Activated CD8-positive, alpha-beta T cell treated with anti-CD3 and anti-CD28 coated beads for 36 hours (primary cell): ENCODE measurements around the gene MAD2L2. TPM values are rescaled to one million over a fixed set of nuclear protein-coding genes. Genes with fewer than 3 reads are reported as not detected.

Source experiments
- ATAC-seq: fragments of 200-7000 bp; cut with Tn5 transposase; one replicate; pipeline ENCODE4 v1.10.0; 2021; ENCODE audit warnings: mild to moderate bottlenecking, moderate library complexity
- CTCF ChIA-PET: fragments of 350-600 bp; sonication (Branson Sonifier 250); formaldehyde crosslinking; loops from one replicate; lab custom pipeline; 2021; ENCODE audit warnings: antibody characterized with exemption; lab: Charles Lee
- POLR2A ChIA-PET: fragments of 350-600 bp; sonication (Branson Sonifier 250); formaldehyde crosslinking; loops from one replicate; lab custom pipeline; 2021; ENCODE audit warnings: antibody characterized with exemption; lab: Charles Lee
- DNase-seq: peaks from one replicate; pipeline ENCODE4 v3.0.0-alpha.2; 2020
- H3K27ac Mint-ChIP-seq: one replicate; pipeline ENCODE4 v1.8.0; 2021; ENCODE audit warnings: mild to moderate bottlenecking, mixed read lengths
- H3K27me3 Mint-ChIP-seq: one replicate; pipeline ENCODE4 v1.8.0; 2021; ENCODE audit warnings: mixed read lengths
- H3K36me3 Mint-ChIP-seq: one replicate; pipeline ENCODE4 v1.8.0; 2021; ENCODE audit warnings: low read depth, mixed read lengths
- H3K4me1 Mint-ChIP-seq: one replicate; pipeline ENCODE4 v1.8.0; 2021; ENCODE audit warnings: low read depth, mixed read lengths
- H3K4me3 Mint-ChIP-seq: one replicate; pipeline ENCODE4 v1.8.0; 2021; ENCODE audit warnings: mild to moderate bottlenecking, moderate library complexity, mixed read lengths
- H3K9me3 Mint-ChIP-seq: one replicate; pipeline ENCODE4 v1.8.0; 2021; ENCODE audit warnings: mixed read lengths
- CTCF ChIP-seq: fragments of 200-600 bp; IDR thresholded peaks from one replicate; pipeline ENCODE4 v1.8.0; 2022; ENCODE audit warnings: antibody characterized with exemption, mild to moderate bottlenecking
- intact Hi-C: fragments of 100-400 bp; cut with micrococcal nuclease; formaldehyde crosslinking; loops from one replicate; pipeline ENCODE4 v1.10.0; 2022
- total RNA-seq, 2 experiments: library from RNA; stranded (reverse); gene quantifications; one replicate each; pipeline ENCODE4 v1.2.3, GENCODE V29; 2021

The MAD2L2 gene
- total RNA-seq, 2 experiments from 2014 or later, result 86.5 to 90.4 TPM

- no peak overlapping the region for H3K27ac Mint-ChIP-seq
- peaks cover 25% of the 10 kb centered on the region for H3K4me1 Mint-ChIP-seq
- H3K36me3 Mint-ChIP-seq, result peaks cover 6% of the 10 kb centered on the region
- no peaks in the 10 kb centered on the region for H3K9me3 Mint-ChIP-seq
- no peak overlapping the region for H3K4me3 Mint-ChIP-seq
- ChIA-PET POLR2A (interaction anchor here (3.3 to 7.1 kb wide), 2 partner anchors 10 to 67 kb away, joined by 11 to 42 read pairs; partner anchors contain the start of gene FBXO6), CTCF (interaction anchor here (1.7 to 12.3 kb wide), 4 partner anchors 10 to 615 kb away, joined by 6 to 136 read pairs (median 41); partner anchors contain the start of gene FBXO6)
- ATAC-seq, result no peak
- intact Hi-C loops, result loop anchor here (5.0 kb wide), 1 partner anchor 80 kb away; no protein-coding TSS in a partner anchor
- no peak for TF ChIP-seq CTCF
- DNase-seq, result no peak
- H3K27me3 Mint-ChIP-seq, result no peaks in the 10 kb centered on the region
Measured at GRCh38 chr1:11652203-11652780, 28.7 kb downstream of the MAD2L2 start.

- Mint-ChIP-seq H3K4me3 (peak overlapping the region; percentile 69), H3K9me3 (no peaks in the 10 kb centered on the region), H3K27ac (peak overlapping the region; percentile 55), H3K36me3 (peaks cover 3% of the 10 kb centered on the region), H3K4me1 (peaks cover 24% of the 10 kb centered on the region), H3K27me3 (no peaks in the 10 kb centered on the region)
- ChIA-PET POLR2A (interaction anchor here (1.2 to 7.1 kb wide), 5 partner anchors 12 to 590 kb away, joined by 4 to 42 read pairs (median 12); partner anchors contain the start of genes AGTRAP and FBXO6), CTCF (interaction anchor here (0.6 to 12.3 kb wide), 25 partner anchors 9 to 613 kb away, joined by 3 to 136 read pairs (median 6); partner anchors contain the start of genes AGTRAP, EXOSC10 and FBXO6)
- ATAC-seq (no peak), DNase-seq (no peak)
- intact Hi-C loops, result loop anchor here (5.0 kb wide), 1 partner anchor 81 kb away; no protein-coding TSS in a partner anchor
- no peak for TF ChIP-seq CTCF
Measured at GRCh38 chr1:11651017-11651416, 29.9 kb downstream of the MAD2L2 start.

GRCh38 chr1:11650331-11650991, 30.5 kb downstream of the MAD2L2 start:
- peak; percentile 96 for DNase-seq
- ChIA-PET POLR2A (interaction anchor here (0.5 to 7.1 kb wide), 7 partner anchors 12 to 590 kb away, joined by 3 to 42 read pairs (median 11); partner anchors contain the start of genes AGTRAP and FBXO6), CTCF (interaction anchor here (0.6 to 12.3 kb wide), 33 partner anchors 9 to 612 kb away, joined by 3 to 136 read pairs (median 4); partner anchors contain the start of genes AGTRAP, DISP3, EXOSC10 and FBXO6)
- intact Hi-C loops, result loop anchor here (5.0 kb wide), 1 partner anchor 82 kb away; no protein-coding TSS in a partner anchor
- Mint-ChIP-seq H3K27ac (peak overlapping the region; percentile 55), H3K4me1 (peaks cover 19% of the 10 kb centered on the region), H3K9me3 (no peaks in the 10 kb centered on the region), H3K36me3 (no peaks in the 10 kb centered on the region), H3K4me3 (peak overlapping the region; percentile 69), H3K27me3 (no peaks in the 10 kb centered on the region)
- ATAC-seq, result peak; percentile 85
- TF ChIP-seq CTCF, result peak; percentile 86

- Mint-ChIP-seq H3K4me3 (peak overlapping the region; percentile 48), H3K4me1 (peaks cover 17% of the 10 kb centered on the region), H3K9me3 (no peaks in the 10 kb centered on the region), H3K27me3 (no peaks in the 10 kb centered on the region), H3K36me3 (no peaks in the 10 kb centered on the region), H3K27ac (no peak overlapping the region)
- CTCF ChIA-PET, result interaction anchor here (0.7 to 12.3 kb wide), 32 partner anchors 8 to 612 kb away, joined by 3 to 136 read pairs (median 4); partner anchors contain the start of genes AGTRAP, DISP3, EXOSC10 and FBXO6
- no peak for DNase-seq
- no peak for ATAC-seq
- TF ChIP-seq CTCF, result no peak
- intact Hi-C loops, result loop anchor here (5.0 to 10.0 kb wide), 3 partner anchors 68 to 175 kb away; partner anchors contain the start of gene DISP3
- POLR2A ChIA-PET, result interaction anchor here (0.5 to 7.1 kb wide), 7 partner anchors 13 to 589 kb away, joined by 3 to 42 read pairs (median 4); partner anchors contain the start of genes AGTRAP and FBXO6
Measured at GRCh38 chr1:11649624-11650330, 31.2 kb downstream of the MAD2L2 start.
